ENCODE data around the gene RNF25.

The RNF25 gene

DNA sequence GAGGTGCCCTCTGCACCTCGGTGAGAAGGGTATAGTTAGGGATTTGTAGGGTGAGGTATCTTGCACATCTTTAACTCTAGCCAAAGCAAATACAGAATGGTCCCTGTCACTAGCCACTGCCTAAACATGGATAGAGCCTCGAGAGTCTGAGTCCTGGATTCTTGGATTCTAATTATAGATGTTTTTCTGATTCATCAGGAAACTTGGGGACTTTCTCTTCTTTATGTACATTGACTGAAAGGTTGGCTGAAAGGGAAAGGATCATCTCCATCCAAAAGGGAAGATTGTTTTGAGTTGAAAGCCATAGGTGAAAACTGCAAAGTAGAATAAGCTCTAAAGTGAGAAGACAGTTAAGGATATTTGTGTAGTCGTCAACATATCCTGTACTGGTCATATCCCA, 8.3 kb upstream of the RNF25 start:
- DNase-seq (ENCODE audit: low read depth in 1 of 2, low spot score in 1 of 2), result no peak

DNA sequence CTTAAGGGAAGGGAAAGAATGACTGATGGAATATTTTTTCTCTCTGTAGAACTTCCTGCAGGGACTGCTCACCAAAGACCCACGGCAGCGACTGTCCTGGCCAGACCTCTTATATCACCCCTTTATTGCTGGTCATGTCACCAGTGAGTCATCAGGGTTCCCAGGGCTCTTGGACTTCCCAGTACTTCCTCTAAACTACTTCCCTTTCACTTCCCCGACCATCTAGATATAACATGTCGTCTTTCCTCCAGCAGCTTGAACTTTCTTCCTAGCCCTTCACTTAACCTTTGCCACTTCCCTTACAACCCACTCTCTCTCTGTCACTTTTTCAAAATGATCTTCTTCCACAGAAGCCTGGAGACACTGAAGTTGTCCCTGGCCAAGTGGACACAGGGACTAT, 7.3 kb upstream of the RNF25 start:
- DNase-seq (ENCODE audit: low read depth in 1 of 2, low spot score in 1 of 2), result no peak

DNA sequence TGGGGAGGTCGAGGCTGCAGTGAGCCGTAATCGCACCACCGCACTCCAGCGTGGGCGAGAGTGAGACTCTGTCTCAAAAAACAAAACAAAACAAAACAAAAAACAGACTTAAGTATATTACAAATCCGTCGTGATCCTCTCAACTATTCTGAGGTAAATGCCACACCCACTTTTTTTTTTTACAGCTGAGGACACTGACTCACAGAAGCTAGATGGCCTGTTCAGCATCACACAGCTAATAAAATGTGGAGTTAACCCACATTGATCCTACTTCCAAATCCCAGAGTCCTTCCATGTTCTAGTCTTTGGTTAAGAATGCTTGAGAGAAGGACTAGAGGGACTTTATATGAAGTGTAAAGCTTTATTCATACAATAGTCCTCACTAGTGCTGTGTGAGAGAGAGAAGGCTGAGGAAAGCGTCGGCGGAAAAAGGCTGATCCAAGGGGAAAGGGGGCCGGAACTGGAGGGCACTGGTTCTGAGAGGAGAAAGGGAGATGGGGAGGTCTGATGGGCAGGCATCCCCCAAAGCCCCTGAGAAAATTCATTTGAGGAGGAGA, 627 bp downstream of the RNF25 start:
- DNase-seq (ENCODE audit: low read depth in 1 of 2, low spot score in 1 of 2), result no peak

DNA sequence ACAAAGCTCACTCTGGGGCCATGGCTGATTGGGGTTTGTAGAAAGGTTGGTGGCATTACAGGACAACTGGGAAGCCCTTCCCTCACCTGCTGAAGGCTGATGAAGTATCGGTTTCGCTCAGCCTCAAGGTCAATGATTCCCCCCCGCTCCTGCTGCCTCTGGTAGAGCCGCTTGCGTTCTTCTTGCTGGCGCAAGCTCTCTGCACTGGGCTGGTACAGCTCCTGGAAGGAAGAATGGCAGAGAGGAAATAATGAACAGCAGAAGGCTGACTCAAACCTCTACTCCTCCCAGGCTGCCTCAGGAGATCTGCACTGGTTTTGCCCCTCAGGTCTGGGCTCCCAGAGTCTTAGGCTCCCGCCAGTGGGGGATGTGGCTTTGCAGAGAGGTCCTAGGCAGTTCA, 7.1 kb downstream of the RNF25 start:
- DNase-seq (ENCODE audit: low read depth in 1 of 2, low spot score in 1 of 2), result no peak

DNA sequence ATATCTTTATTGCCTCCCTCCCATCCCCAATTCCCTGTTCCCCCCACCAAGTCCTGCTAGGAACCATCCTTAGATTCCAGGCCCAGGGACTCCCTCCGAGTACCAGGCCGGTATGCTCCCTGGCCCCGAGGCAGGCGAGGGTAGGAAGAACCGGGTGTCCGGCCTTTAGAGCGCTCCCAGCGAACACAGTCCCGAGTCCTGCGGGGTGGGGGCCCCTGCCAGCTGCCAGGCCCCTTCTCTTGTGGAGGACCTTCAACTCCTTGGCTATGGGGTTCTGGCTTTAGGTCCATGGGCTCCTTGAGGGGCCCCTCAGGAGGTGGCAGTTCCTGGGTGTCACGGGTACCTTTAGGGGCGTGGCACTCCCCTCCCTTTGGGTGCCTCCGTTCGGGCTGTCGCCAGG, 7.9 kb downstream of the RNF25 start:
- no peak for DNase-seq (ENCODE audit: low read depth in 1 of 2, low spot score in 1 of 2)

DNA sequence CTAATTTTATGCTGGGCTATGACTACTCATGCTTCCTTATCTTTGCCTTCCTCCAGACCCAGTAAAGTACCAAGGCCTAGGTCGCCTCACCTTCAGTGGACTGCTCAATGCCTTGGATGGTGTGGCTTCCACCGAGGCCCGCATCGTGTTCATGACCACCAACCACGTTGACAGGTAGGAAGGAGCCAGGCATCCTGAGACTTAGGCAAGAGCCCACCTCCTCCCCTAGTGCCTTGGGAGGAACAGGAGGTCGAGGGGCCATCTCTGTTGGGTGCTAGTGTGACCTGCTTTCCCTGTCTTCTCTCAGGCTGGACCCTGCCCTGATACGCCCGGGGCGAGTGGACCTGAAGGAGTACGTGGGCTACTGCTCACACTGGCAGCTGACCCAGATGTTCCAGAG, 9.0 kb downstream of the RNF25 start:
- no peak for DNase-seq (ENCODE audit: low read depth in 1 of 2, low spot score in 1 of 2)

DNA sequence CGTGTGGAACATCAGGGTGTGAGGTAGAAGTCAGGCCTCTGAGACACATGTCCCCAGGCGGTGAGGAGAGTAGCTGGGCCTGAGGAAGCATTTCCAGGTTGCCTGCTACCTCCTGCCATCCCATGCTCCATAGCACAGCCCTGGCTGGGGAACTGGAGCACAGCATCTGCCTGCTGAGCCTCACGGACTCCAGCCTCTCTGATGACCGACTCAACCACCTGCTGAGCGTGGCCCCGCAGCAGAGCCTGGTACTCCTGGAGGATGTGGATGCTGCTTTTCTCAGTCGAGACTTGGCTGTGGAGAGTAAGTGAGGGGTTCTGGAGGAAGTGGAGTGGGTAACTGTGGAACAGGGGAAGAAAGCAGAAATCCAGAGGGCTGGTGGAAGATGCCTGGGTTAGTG, 9.4 kb downstream of the RNF25 start:
- no peak for DNase-seq (ENCODE audit: low read depth in 1 of 2, low spot score in 1 of 2)

DNA sequence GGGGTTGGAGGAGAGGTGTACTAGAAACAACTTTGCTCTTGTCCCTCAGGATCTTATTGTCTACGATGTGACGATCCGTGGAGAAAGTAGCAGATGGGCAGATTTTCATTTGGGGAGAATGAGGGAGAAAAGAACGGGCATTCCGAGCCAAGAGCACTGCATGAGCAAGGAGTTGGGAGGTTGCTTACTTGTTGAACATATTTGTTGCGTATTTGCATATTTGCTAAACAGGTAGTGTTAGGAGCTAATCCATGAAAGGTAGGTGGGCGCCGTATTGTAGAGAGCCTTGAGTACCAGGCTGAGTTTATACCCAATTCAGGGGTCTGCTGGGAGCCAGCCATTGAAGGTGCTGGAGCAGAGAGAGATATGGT, 11.8 kb downstream of the RNF25 start:
- no peak for DNase-seq (ENCODE audit: low read depth in 1 of 2, low spot score in 1 of 2)

DNA sequence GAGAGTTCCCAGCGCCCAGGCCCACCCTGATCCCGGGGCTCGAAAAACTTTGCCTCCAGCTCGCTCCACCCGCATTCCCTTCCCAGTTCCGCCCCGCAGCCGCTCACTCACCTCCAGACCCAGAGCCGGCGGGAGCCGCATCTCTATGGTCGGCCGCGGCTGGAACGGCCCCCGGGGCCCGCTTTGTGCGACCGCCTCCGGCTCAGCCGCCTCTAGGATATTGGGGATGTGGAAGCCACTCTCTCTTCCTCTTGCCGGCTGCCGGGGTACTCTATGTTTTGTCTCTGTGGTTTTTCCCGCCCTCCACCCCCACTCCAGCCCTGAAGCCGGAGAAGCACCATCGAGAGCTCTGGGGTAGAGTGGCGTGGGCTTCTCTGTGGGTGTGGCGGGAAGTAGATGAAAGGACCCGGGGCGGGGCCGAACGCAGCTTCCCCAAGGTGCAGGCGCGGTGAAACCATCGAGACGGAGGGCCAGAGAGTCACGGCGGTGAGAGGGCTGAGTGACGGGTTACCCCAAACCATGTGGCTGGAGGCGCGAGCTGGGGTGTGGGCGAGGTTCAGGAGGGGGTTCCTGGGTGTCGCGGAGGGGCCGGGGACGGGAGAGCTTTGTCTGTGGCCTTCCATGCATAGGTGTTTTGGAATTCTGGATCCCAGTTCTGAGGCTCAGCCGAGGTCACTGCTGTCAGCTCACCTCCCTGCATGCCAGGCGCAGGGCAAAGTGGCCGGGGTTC, 12.4 kb downstream of the RNF25 start, which contains the start of the genes BCS1L and ZNF142:
Gene BCS1L, plus strand, starts transcription at position 426 of the 730 bp plus-strand sequence. CDS start 1,305 bp downstream, outside the sequence.
Gene ZNF142, minus strand, starts transcription at position 366 of the 730 bp plus-strand sequence. CDS start 3,194 bp downstream, outside the sequence.
- peak; percentile 87 to 95 for DNase-seq (ENCODE audit: low read depth in 1 of 2, low spot score in 1 of 2)

DNA sequence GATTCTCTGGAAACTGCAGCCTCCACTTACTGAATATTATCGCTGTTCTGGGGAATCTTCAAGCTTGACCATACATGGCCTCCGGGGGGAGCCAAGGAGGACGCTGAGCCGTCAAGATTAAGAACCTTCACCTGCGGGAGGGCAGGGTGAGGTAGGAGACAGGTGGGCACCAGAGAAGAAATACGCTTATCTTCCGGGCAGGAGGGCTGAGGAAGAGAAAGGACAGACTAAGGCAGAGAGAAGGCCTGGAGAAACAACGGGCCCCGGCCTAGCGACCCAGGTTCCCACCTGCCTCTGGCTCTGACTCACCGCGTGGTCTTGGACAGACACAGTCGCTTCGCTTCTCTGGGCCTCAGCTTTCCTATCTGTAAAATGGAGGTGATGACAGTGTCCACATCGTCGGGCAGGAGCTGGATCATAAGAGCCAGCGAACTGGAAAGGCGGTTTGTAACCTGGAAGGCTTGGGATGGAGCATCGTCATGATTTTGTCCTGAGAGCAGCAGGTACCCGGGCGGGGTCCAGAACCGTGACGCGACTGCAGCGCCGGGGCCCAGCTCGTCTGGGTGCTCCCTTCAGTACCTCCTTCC, 13.0 kb downstream of the RNF25 start:
- DNase-seq (ENCODE audit: low read depth in 1 of 2, low spot score in 1 of 2), result peak; percentile 18 to 24

DNA sequence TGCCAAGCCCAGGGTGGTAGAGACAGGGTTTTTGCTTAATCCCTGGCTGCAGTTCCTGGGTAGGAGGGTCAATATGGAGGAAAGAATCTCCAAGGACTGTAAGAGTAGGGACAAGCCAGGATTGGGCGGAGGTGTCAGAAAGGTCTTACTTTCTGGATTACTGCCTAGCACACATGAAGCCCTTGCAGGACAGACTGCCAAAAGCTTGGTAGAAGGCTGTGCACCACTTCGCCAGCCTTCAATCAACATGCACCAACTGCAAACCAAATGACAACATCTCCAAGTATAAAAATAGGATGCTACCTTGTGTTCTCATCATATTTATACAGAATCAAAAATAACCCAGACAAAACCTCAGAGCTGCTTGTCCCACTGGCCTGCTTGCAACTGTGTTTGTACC, 16.1 kb downstream of the RNF25 start:
- DNase-seq (ENCODE audit: low read depth in 1 of 2, low spot score in 1 of 2), result no peak

DNA sequence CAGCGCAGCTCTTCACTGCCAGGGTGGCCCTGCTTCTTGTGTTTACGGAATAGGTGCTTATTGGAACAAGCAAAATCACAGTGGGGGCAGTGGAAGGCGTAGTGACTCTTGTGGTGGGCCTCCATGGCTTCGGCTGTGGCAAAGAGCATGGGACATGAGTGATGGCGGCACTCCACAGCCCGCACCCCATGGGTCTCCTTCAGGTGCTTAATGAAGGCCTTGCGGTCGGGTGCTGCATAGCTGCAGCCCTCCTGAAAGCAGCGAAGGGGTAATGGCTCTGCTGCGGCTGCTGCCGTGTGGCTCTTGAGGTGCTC, 23.1 kb downstream of the RNF25 start:
- no peak for DNase-seq (ENCODE audit: low read depth in 1 of 2, low spot score in 1 of 2)

DNA sequence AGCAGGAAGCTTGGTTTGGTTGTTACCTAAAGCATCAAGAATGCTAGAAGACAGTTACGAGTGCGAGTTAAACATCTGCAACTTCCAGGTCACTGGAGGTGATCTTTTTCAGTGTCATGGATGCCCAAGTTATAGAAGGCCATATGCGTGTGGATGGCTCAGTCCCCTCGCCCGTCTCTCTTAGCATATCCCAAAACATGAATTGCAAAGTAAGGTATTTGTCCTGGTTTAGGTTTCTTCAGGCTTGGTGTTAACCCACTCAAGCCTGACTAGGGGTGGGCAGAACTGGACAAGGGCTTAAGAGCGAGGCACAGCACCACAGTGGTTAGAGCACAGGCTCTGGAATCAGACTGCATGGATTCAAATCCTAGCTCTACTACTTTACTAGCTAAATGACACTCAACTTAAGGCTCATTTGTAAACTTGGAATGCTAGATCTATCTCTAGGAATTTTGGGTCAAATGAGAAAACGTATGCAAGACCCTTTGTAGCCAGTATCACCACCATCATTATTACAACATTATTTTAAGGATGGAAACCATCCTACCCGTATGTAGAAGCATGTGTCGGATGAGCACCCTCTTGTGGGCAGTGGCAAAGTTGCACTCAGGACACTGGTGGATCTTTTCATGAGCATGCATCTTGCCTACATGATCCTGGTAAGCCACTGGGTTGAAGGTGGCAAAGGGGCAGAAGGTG, 23.6 kb downstream of the RNF25 start:
- peak in 1 of 2 donors; percentile 39 for DNase-seq (ENCODE audit: low read depth in 1 of 2, low spot score in 1 of 2)

DNA sequence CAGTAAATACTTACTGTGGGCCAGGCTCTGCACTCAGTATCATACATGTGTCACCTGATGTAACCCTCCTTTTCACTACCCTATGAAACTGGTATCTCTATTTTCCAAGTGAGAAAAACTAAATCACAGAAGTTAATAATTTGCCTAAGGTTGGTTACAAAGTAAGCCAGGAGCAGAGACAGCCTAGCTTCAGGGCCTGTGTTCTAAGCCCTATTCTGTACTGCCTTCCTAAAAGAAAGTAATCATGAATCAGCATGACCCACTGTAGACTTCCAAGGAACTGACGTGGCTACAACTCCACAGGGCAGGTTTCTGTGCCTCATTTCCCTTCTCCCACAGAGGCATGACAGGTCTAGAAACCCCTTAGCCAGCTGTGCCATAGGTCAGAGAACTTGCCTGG, 26.7 kb downstream of the RNF25 start:
- no peak for DNase-seq (ENCODE audit: low read depth in 1 of 2, low spot score in 1 of 2)

DNA sequence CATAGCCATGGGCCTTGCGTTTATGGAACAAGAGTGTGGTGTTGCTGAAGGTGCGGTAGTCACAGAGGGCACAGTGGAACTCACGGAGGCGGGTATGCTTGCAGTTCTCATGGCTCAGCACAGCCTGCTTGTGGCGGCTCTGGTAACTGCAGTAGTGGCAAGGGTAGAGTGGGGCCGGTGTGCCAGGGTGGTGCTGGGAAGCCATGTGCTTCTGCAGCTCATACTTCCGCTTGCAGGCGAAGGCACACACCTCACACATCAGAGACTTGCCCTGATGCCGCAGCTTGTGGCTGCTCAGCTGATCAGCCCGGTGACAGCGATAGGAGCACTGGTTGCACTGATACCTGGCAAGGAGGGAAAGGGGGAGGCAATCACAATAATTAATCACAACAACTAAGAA, 27.1 kb downstream of the RNF25 start:
- DNase-seq (ENCODE audit: low read depth in 1 of 2, low spot score in 1 of 2), result no peak

DNA sequence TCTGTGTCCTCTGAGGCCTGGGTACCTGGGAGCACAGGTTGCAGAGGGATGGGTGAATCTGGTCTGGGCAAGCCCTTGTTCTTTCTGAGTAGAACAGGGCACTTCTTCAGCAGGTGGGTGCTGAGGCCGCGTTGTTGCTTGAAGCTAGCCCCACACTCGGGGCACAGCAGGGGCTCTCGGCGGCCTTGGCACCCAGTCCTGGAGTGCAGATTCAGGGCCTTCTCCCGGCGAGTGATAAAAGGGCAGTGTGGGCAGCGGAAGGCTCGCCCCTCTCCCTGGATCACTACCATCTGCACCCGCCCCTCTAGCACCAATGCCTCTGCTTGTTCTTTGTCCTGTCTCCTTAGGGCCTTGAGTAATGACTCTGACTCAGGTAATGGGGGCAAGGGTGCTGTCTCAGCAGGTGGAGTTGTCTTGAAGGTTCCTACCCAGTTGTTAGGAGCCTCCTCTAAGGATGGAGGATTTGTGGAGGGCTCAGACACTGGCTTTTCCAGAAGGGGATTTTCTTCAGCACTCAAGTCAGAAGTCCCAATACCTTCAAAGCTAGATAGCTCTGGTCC, 28.0 kb downstream of the RNF25 start:
- DNase-seq (ENCODE audit: low read depth in 1 of 2, low spot score in 1 of 2), result no peak

DNA sequence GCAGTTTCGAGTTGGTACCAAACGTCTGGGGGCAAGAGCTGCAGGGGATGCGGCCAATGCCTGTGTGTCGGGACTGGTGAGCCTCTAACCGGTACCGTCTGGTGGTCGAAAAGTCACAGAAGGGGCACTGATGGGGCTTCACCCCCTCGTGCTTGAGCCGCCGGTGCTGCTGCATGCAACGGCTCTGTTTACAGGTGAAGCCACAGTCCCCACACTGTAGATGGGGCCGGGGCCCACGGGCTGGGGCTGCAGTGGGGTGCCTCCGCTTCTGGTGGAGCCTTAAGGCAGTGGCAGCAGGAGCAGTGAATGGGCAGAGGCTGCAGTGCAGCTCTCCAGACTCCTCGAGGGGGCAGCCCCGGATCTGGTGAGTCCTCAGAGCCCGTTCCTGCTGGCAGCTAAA, 29.0 kb downstream of the RNF25 start:
- DNase-seq (ENCODE audit: low read depth in 1 of 2, low spot score in 1 of 2), result no peak

DNA sequence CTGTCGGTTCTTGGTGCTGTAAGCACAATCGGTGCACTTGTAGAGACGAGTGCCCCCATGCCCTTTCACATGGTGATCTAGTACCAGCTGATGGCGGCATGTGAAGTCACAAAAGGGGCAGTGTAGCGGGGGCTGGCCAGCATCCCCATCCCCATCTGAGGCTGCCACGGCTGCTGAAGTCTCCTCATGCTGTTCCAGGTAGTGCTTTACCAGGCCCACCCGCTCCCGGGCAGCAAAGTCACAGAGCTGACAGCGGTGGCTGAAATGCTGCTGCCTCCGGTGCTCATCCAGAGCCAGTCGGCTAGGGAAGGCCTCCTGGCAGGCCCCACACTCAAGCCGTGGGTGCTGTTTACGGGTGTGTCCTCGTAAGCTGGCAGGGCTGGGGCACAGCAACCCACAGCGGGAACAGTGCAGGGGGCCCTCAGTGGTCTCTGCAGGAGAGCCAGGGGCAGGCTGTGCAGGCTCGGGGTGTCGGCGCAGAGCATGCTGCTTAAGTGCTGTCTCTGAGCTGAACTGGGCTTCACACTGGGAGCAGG, 29.6 kb downstream of the RNF25 start:
- no peak for DNase-seq (ENCODE audit: low read depth in 1 of 2, low spot score in 1 of 2)

DNA sequence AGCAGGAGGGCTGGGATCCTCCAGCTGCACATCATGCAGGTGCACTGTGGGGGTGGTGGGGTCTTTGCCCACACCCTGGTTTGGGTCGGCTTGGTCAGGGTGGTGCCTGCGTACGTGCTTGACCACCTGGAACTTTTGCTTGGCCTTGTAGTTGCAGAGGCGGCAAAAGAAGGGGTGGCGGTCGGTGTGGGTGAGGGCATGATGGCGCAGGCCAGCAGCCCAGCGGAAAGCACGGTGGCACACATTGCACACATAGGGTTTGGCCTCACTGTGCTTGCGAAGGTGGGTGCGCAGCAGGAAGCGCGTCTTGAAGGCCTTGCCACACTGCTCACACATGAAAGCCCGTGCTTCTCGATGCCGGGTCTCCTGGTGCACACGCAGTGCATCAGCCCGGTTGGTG, 33.4 kb downstream of the RNF25 start:
- no peak for DNase-seq (ENCODE audit: low read depth in 1 of 2, low spot score in 1 of 2)

DNA sequence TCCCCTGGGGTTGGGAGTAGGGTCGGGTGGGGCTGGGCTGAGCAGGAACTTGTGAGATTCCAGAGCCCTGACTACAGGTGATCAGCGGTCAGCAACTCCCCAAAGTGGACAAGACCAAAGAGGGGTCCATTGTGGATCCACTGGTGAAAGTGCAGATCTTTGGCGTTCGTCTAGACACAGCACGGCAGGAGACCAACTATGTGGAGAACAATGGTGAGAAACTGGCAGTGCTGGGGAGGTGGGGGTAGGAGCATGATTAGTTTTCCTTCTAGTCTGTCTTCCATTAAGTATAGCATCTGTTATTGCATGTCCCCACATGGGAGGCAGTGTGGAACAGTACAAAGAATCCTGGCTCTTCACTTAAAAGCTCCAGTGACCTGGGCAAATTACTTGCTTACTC, 36.1 kb downstream of the RNF25 start:
- DNase-seq (ENCODE audit: low read depth in 1 of 2, low spot score in 1 of 2), result no peak

DNA sequence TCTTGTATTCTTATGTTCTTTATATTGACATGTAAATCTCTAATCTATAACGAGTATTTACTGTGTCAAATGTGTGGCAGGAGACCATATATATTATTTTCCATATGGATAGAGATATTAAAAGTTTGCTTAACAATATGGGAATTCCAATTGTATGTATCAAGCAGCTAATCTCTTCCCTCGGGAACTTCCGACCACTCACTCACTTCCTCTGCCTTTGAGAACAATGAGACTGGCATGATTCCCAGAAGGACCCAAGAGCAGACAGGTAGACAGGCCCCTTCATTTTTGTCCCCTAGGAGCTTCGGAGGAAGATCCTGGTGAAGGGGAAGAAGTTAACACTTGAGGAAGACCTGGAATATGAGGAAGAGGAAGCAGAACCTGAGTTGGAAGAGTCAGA, 40.0 kb downstream of the RNF25 start:
- no peak for DNase-seq (ENCODE audit: low read depth in 1 of 2, low spot score in 1 of 2)

DNA sequence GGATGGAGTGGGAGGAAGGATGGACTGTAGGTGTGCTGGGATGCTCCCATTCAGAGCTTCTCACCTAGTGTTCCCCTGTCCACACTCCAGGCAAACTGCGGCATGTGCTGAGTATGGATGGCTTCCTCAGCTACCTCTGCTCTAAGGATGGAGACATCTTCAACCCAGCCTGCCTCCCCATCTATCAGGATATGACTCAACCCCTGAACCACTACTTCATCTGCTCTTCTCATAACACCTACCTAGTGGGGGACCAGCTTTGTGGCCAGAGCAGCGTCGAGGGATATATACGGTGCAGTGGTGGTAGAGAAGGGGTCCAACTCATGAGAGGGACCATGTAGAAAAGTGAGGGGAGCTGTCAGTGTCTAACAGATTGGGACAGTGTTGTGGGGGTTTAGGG, 43.9 kb downstream of the RNF25 start:
- DNase-seq (ENCODE audit: low read depth in 1 of 2, low spot score in 1 of 2), result no peak

Data from activated CD4-positive, alpha-beta T cell treated with anti-CD3 and anti-CD28 coated beads, Interleukin-2, amount 50 U/mL, for 24 hours (primary cell).